Measurements from ENCODE around the gene PDE6D. TPM values are rescaled to one million over a fixed set of nuclear protein-coding genes. Genes with fewer than 3 reads are reported as not detected.
A peak's percentile ranks its signal among the peaks of the same experiment; 100 is the strongest.

PDE6D gene
- total and polyA plus RNA-seq, 2 of the 13 experiments (the other 11 are each of a cell fraction or from before 2014, with no cell fraction given) = 14.1 to 23.2 TPM

DNA sequence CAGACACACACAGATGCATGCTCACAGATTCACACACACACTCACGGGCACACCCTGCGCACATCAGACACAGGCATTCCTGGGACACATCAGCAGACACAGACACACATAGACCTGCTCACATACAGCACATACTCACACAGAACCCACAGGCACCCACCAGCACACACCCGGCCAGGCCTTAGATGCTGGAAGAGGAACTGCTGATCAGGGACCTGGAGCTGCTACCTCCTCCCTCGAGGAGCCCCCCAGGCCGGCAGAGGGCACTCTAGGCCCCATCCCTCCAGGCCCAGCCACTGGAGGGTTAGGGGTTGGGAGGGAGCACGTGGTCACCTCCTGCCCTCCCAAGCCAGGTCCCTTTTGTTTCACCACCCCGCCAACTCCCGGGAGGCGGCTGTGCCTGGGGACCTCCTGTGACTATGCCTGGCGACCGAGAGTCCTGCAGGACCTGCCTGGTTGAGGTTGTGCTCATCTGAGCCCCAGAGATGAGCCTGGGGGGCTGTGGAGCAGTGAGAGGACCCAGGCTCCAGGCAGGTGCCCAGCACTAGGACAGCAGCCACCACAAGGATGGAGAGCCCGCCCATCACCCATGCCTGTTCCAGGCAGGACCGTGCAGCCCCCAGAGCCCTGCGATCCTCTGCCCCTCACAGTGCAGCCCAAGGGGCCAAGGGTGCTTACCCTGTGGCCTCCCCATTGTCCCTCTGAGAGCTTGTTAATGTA, 93.8 kb downstream of the PDE6D start (continued):
- peak; percentile 86; the same call in 1 of the 2 replicates for TF ChIP-seq MAZ (IDR thresholded peaks at IDR 0.05; ENCODE audit: borderline replicate concordance, low read depth, low read length)
- peak; percentile 96 for TF ChIP-seq MAZ (CRISPR knock-in tag; IDR thresholded peaks at IDR 0.05; ENCODE audit: low read depth)
- TF ChIP-seq PHB2 (IDR thresholded peaks at IDR 0.05; ENCODE audit: partially characterized antibody) = no peak
- TF ChIP-seq AKAP8 (CRISPR knock-in tag; IDR thresholded peaks at IDR 0.05) = peak; percentile 53; the same call in 1 of the 2 replicates
- no peak; the same call in 1 of the 2 replicates for TF ChIP-seq CBX5 (CRISPR knock-in tag; IDR thresholded peaks at IDR 0.05; ENCODE audit: borderline replicate concordance)
- TF ChIP-seq, protein P1, sequence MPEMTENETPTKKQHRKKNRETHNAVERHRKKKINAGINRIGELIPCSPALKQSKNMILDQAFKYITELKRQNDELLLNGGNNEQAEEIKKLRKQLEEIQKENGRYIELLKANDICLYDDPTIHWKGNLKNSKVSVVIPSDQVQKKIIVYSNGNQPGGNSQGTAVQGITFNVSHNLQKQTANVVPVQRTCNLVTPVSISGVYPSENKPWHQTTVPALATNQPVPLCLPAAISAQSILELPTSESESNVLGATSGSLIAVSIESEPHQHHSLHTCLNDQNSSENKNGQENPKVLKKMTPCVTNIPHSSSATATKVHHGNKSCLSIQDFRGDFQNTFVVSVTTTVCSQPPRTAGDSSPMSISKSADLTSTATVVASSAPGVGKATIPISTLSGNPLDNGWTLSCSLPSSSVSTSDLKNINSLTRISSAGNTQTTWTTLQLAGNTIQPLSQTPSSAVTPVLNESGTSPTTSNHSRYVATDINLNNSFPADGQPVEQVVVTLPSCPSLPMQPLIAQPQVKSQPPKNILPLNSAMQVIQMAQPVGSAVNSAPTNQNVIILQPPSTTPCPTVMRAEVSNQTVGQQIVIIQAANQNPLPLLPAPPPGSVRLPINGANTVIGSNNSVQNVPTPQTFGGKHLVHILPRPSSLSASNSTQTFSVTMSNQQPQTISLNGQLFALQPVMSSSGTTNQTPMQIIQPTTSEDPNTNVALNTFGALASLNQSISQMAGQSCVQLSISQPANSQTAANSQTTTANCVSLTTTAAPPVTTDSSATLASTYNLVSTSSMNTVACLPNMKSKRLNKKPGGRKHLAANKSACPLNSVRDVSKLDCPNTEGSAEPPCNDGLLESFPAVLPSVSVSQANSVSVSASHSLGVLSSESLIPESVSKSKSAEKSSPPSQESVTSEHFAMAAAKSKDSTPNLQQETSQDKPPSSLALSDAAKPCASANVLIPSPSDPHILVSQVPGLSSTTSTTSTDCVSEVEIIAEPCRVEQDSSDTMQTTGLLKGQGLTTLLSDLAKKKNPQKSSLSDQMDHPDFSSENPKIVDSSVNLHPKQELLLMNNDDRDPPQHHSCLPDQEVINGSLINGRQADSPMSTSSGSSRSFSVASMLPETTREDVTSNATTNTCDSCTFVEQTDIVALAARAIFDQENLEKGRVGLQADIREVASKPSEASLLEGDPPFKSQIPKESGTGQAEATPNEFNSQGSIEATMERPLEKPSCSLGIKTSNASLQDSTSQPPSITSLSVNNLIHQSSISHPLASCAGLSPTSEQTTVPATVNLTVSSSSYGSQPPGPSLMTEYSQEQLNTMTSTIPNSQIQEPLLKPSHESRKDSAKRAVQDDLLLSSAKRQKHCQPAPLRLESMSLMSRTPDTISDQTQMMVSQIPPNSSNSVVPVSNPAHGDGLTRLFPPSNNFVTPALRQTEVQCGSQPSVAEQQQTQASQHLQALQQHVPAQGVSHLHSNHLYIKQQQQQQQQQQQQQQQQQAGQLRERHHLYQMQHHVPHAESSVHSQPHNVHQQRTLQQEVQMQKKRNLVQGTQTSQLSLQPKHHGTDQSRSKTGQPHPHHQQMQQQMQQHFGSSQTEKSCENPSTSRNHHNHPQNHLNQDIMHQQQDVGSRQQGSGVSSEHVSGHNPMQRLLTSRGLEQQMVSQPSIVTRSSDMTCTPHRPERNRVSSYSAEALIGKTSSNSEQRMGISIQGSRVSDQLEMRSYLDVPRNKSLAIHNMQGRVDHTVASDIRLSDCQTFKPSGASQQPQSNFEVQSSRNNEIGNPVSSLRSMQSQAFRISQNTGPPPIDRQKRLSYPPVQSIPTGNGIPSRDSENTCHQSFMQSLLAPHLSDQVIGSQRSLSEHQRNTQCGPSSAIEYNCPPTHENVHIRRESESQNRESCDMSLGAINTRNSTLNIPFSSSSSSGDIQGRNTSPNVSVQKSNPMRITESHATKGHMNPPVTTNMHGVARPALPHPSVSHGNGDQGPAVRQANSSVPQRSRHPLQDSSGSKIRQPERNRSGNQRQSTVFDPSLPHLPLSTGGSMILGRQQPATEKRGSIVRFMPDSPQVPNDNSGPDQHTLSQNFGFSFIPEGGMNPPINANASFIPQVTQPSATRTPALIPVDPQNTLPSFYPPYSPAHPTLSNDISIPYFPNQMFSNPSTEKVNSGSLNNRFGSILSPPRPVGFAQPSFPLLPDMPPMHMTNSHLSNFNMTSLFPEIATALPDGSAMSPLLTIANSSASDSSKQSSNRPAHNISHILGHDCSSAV (CRISPR knock-in tag; IDR thresholded peaks at IDR 0.05; ENCODE audit: borderline replicate concordance) = no peak
- TF ChIP-seq ZNF205 (CRISPR knock-in tag; IDR thresholded peaks at IDR 0.05) = peak; percentile 81; the same call in 1 of the 2 replicates
- no peak for TF ChIP-seq CCAR2 (optimal IDR thresholded peaks at IDR 0.05; ENCODE audit: low read depth, low read length)
- TF ChIP-seq, protein P2, sequence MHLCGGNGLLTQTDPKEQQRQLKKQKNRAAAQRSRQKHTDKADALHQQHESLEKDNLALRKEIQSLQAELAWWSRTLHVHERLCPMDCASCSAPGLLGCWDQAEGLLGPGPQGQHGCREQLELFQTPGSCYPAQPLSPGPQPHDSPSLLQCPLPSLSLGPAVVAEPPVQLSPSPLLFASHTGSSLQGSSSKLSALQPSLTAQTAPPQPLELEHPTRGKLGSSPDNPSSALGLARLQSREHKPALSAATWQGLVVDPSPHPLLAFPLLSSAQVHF (CRISPR knock-in tag; IDR thresholded peaks at IDR 0.05) = no peak
- no peak for TF ChIP-seq RFX3 (CRISPR knock-in tag; IDR thresholded peaks at IDR 0.05)
- TF ChIP-seq, protein P3, sequence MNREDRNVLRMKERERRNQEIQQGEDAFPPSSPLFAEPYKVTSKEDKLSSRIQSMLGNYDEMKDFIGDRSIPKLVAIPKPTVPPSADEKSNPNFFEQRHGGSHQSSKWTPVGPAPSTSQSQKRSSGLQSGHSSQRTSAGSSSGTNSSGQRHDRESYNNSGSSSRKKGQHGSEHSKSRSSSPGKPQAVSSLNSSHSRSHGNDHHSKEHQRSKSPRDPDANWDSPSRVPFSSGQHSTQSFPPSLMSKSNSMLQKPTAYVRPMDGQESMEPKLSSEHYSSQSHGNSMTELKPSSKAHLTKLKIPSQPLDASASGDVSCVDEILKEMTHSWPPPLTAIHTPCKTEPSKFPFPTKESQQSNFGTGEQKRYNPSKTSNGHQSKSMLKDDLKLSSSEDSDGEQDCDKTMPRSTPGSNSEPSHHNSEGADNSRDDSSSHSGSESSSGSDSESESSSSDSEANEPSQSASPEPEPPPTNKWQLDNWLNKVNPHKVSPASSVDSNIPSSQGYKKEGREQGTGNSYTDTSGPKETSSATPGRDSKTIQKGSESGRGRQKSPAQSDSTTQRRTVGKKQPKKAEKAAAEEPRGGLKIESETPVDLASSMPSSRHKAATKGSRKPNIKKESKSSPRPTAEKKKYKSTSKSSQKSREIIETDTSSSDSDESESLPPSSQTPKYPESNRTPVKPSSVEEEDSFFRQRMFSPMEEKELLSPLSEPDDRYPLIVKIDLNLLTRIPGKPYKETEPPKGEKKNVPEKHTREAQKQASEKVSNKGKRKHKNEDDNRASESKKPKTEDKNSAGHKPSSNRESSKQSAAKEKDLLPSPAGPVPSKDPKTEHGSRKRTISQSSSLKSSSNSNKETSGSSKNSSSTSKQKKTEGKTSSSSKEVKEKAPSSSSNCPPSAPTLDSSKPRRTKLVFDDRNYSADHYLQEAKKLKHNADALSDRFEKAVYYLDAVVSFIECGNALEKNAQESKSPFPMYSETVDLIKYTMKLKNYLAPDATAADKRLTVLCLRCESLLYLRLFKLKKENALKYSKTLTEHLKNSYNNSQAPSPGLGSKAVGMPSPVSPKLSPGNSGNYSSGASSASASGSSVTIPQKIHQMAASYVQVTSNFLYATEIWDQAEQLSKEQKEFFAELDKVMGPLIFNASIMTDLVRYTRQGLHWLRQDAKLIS (CRISPR knock-in tag; IDR thresholded peaks at IDR 0.05) = no peak
- TF ChIP-seq WIZ (CRISPR knock-in tag; IDR thresholded peaks at IDR 0.05) = no peak
- TF ChIP-seq, protein P4, sequence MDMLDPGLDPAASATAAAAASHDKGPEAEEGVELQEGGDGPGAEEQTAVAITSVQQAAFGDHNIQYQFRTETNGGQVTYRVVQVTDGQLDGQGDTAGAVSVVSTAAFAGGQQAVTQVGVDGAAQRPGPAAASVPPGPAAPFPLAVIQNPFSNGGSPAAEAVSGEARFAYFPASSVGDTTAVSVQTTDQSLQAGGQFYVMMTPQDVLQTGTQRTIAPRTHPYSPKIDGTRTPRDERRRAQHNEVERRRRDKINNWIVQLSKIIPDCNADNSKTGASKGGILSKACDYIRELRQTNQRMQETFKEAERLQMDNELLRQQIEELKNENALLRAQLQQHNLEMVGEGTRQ (IDR thresholded peaks at IDR 0.05; ENCODE audit: low read depth, low read length) = peak; percentile 78
- TF ChIP-seq, protein P4 (CRISPR knock-in tag; IDR thresholded peaks at IDR 0.05; ENCODE audit: borderline replicate concordance) = peak; percentile 89
